Astrocyte (in vitro differentiated cells and primary cell): ENCODE measurements around the gene NPC1L1. TPM values are rescaled to one million over a fixed set of nuclear protein-coding genes. Genes with fewer than 3 reads are reported as not detected.

Source experiments
- DNase-seq: peaks from one replicate; pipeline ENCODE4 v3.0.0-alpha.2; 2010; ENCODE audit warnings: low read depth
- FAIRE-seq: peaks from 2 replicates; lab custom pipeline; 2011; peaks lifted over from hg19 to GRCh38; lab: Jason Lieb, UNC
- H2AFZ ChIP-seq: 2 replicates; pipeline ENCODE4 v1.6.0; 2012; ENCODE audit warnings: low read depth, low read length, inconsistent platforms
- H3K27ac ChIP-seq: 2 replicates; pipeline ENCODE4 v1.5.1; 2011; ENCODE audit warnings: low read depth, low read length, inconsistent platforms
- H3K27me3 ChIP-seq: 2 replicates; pipeline ENCODE4 v1.6.0; 2011; ENCODE audit warnings: low read length, inconsistent platforms; ENCODE audit not compliant: insufficient read depth
- H3K36me3 ChIP-seq: 2 replicates; pipeline ENCODE4 v1.5.1; 2011; ENCODE audit warnings: low read length, inconsistent platforms; ENCODE audit not compliant: insufficient read depth
- H3K4me1 ChIP-seq: 2 replicates; pipeline ENCODE4 v1.5.1; 2011; ENCODE audit warnings: low read length, inconsistent platforms; ENCODE audit not compliant: insufficient read depth
- H3K4me2 ChIP-seq: 2 replicates; pipeline ENCODE4 v1.6.0; 2012; ENCODE audit warnings: low read length, inconsistent platforms
- H3K4me3 ChIP-seq: 2 replicates; pipeline ENCODE4 v1.5.1; 2011; ENCODE audit warnings: low read depth, mild to moderate bottlenecking, low read length, inconsistent platforms; ENCODE audit not compliant: insufficient read depth
- H3K79me2 ChIP-seq: 2 replicates; pipeline ENCODE4 v1.6.0; 2012; ENCODE audit warnings: mild to moderate bottlenecking, low read length, inconsistent platforms; ENCODE audit not compliant: insufficient read depth
- H3K9ac ChIP-seq: 2 replicates; pipeline ENCODE4 v1.6.0; 2012; ENCODE audit warnings: mild to moderate bottlenecking, low read length, inconsistent platforms
- H3K9me3 ChIP-seq: 2 replicates; pipeline ENCODE4 v1.5.1; 2012; ENCODE audit warnings: low read depth, mild to moderate bottlenecking, low read length, inconsistent platforms; ENCODE audit not compliant: insufficient read depth
- H4K20me1 ChIP-seq: 2 replicates; pipeline ENCODE4 v1.6.0; 2012; ENCODE audit warnings: low read length, inconsistent platforms; ENCODE audit not compliant: insufficient read depth
- H3K27ac Mint-ChIP-seq: one replicate; pipeline ENCODE4 v1.8.0; 2021; ENCODE audit warnings: mild to moderate bottlenecking, mixed read lengths; ENCODE audit not compliant: unreplicated experiment
- H3K27me3 Mint-ChIP-seq: one replicate; pipeline ENCODE4 v1.8.0; 2021; ENCODE audit warnings: low read depth, mixed read lengths; ENCODE audit not compliant: unreplicated experiment
- H3K36me3 Mint-ChIP-seq: one replicate; pipeline ENCODE4 v1.8.0; 2021; ENCODE audit warnings: low read depth, mixed read lengths; ENCODE audit not compliant: unreplicated experiment
- H3K4me1 Mint-ChIP-seq: one replicate; pipeline ENCODE4 v1.8.0; 2021; ENCODE audit warnings: low read depth, mixed read lengths; ENCODE audit not compliant: unreplicated experiment
- H3K4me3 Mint-ChIP-seq: one replicate; pipeline ENCODE4 v1.8.0; 2021; ENCODE audit warnings: mild to moderate bottlenecking, moderate library complexity, mixed read lengths; ENCODE audit not compliant: unreplicated experiment
- H3K9me3 Mint-ChIP-seq: one replicate; pipeline ENCODE4 v1.8.0; 2021; ENCODE audit warnings: mild to moderate bottlenecking, mixed read lengths; ENCODE audit not compliant: unreplicated experiment
- EZH2 ChIP-seq: IDR thresholded peaks from 2 replicates; pipeline ENCODE4 v1.6.1; 2012; ENCODE audit warnings: mild to moderate bottlenecking, low read length, inconsistent platforms; ENCODE audit not compliant: insufficient read depth
- total RNA-seq: library from RNA; stranded (reverse); gene quantifications from 2 replicates; pipeline ENCODE4 v1.2.1, GENCODE V29; 2021
- TF ChIP-seq, protein P1 (sequence below): IDR thresholded peaks from 2 replicates; pipeline ENCODE4 v1.5.1; 2011; ENCODE audit warnings: low read depth, mild to moderate bottlenecking, inconsistent platforms, low read length, moderate library complexity; ENCODE audit not compliant: insufficient read depth

NPC1L1 gene
- total RNA-seq, 1 donor from 2014 or later: 0.07 TPM

DNA sequence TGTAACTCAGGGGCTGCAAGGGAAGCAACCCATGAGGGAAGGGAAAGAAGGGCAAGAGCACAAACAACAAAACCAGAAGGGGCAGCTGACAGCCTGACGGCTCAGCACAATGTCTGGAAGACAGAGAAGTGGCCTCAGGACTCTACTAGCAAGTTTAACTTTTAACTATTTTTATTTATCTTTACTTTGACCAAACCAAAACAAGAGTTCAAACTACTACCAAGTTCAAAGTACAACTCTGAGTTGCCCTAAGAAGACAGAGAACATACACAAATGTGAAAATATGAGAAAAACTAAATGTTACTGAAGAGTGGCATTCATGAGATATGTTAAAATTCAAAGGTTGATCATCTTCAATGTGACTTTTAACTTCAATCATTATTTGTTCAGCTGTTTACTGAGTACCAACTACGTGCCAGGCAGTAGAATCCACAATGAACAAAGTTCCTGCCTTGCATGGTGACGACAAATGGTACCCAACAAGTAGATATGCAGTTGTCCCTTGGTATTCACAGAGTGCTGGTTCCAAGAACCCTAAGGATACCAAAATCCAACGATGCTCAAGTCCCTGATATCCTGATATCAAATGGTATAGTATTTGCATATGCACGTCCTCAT, 70.4 kb downstream of the NPC1L1 start:
- H3K27me3 ChIP-seq: no peaks in the 10 kb centered on the region
- Mint-ChIP-seq H3K27ac (peak overlapping the region; percentile 77), H3K9me3 (no peaks in the 10 kb centered on the region), H3K4me1 (peaks cover 46% of the 10 kb centered on the region), H3K27me3 (no peaks in the 10 kb centered on the region), H3K4me3 (no peak overlapping the region), H3K36me3 (peaks cover 22% of the 10 kb centered on the region)
- no peak overlapping the region for H3K4me3 ChIP-seq
- peaks cover 65% of the 10 kb centered on the region for H3K79me2 ChIP-seq
- no peaks in the 10 kb centered on the region for H3K9me3 ChIP-seq
- TF ChIP-seq EZH2: no peak
- TF ChIP-seq, protein P1, sequence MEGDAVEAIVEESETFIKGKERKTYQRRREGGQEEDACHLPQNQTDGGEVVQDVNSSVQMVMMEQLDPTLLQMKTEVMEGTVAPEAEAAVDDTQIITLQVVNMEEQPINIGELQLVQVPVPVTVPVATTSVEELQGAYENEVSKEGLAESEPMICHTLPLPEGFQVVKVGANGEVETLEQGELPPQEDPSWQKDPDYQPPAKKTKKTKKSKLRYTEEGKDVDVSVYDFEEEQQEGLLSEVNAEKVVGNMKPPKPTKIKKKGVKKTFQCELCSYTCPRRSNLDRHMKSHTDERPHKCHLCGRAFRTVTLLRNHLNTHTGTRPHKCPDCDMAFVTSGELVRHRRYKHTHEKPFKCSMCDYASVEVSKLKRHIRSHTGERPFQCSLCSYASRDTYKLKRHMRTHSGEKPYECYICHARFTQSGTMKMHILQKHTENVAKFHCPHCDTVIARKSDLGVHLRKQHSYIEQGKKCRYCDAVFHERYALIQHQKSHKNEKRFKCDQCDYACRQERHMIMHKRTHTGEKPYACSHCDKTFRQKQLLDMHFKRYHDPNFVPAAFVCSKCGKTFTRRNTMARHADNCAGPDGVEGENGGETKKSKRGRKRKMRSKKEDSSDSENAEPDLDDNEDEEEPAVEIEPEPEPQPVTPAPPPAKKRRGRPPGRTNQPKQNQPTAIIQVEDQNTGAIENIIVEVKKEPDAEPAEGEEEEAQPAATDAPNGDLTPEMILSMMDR: no peak
- no peak overlapping the region for H3K4me2 ChIP-seq
- FAIRE-seq (no peak), DNase-seq (no peak)
- peaks cover 78% of the 10 kb centered on the region for H4K20me1 ChIP-seq
- H3K27ac ChIP-seq: no peak overlapping the region
- H3K9ac ChIP-seq: no peak overlapping the region
- peaks cover 7% of the 10 kb centered on the region for H3K36me3 ChIP-seq
- no peak overlapping the region for H2AFZ ChIP-seq
- peaks cover 34% of the 10 kb centered on the region for H3K4me1 ChIP-seq

DNA sequence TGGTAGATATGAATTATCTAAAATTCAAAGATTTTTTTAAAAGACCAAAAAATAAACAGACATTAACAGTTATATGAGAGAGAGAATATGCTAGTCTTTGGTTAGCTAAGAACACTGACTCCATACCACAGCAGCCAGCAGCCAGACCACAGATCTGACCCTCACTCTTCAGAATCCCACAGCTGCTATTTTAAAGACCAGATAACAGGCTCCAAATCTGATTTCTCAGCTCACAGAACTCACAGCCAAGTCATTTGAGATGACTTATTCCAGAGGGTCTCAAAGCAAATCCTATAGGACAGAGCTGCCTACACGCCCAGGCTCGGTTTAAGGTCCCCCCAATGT, 71.0 kb downstream of the NPC1L1 start:
- Histone ChIP-seq H3K27me3 (no peaks in the 10 kb centered on the region), H3K9me3 (no peaks in the 10 kb centered on the region), H3K27ac (no peak overlapping the region), H4K20me1 (peaks cover 81% of the 10 kb centered on the region), H3K79me2 (peaks cover 72% of the 10 kb centered on the region), H3K4me1 (peaks cover 34% of the 10 kb centered on the region), H2AFZ (no peak overlapping the region), H3K4me3 (no peak overlapping the region), H3K9ac (no peak overlapping the region), H3K36me3 (peaks cover 12% of the 10 kb centered on the region), H3K4me2 (no peak overlapping the region)
- peaks cover 49% of the 10 kb centered on the region for H3K4me1 Mint-ChIP-seq
- peak overlapping the region; percentile 77 for H3K27ac Mint-ChIP-seq
- DNase-seq: peak; percentile 66
- TF ChIP-seq, protein P1: no peak
- no peak for TF ChIP-seq EZH2
- H3K27me3 Mint-ChIP-seq: no peaks in the 10 kb centered on the region
- H3K9me3 Mint-ChIP-seq: no peaks in the 10 kb centered on the region
- FAIRE-seq: no peak
- H3K4me3 Mint-ChIP-seq: no peak overlapping the region
- H3K36me3 Mint-ChIP-seq: peaks cover 22% of the 10 kb centered on the region

DNA sequence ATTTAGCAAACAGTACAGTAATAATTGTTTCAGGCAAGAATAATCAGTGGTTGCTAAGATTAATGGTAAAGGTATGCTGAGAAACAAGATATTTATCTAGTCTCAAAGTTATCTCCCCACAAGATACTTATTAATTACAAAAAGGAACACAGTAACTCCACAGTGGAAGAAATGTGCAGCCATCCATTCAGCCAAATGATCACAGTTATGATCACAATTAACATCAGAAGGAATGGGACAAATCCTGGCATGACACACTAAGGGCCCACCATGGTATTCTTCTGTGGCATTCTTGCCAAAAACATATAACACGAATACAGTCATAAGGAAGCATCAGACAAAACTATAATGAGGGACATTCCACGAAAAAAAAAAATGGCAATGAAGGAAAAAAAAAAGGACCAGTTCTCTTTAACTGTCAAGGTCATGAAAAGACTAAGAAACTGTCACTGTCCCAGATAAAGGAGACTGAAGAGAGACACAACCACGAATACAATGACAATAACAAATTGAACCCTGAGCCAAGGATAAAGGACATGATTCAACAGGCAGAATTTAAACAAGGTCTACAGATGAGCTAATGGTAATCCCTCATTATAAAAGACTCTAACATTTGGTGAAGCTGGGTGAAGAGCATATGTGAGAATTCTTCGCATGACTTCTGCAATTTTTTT, 71.5 kb downstream of the NPC1L1 start:
- peaks cover 77% of the 10 kb centered on the region for H4K20me1 ChIP-seq
- H3K27me3 ChIP-seq: no peaks in the 10 kb centered on the region
- H3K4me1 ChIP-seq: peaks cover 34% of the 10 kb centered on the region
- no peak overlapping the region for H2AFZ ChIP-seq
- FAIRE-seq: no peak
- H3K9me3 ChIP-seq: no peaks in the 10 kb centered on the region
- DNase-seq: peak; percentile 33
- H3K27ac Mint-ChIP-seq: peak overlapping the region; percentile 8
- H3K9ac ChIP-seq: no peak overlapping the region
- H3K4me2 ChIP-seq: peak overlapping the region; percentile 3
- peaks cover 12% of the 10 kb centered on the region for H3K36me3 ChIP-seq
- no peak overlapping the region for H3K27ac ChIP-seq
- H3K27me3 Mint-ChIP-seq: no peaks in the 10 kb centered on the region
- H3K4me3 ChIP-seq: no peak overlapping the region
- H3K4me1 Mint-ChIP-seq: peaks cover 49% of the 10 kb centered on the region
- peaks cover 23% of the 10 kb centered on the region for H3K36me3 Mint-ChIP-seq
- H3K79me2 ChIP-seq: peaks cover 73% of the 10 kb centered on the region
- H3K9me3 Mint-ChIP-seq: no peaks in the 10 kb centered on the region
- TF ChIP-seq, protein P1: no peak
- no peak for TF ChIP-seq EZH2
- no peak overlapping the region for H3K4me3 Mint-ChIP-seq
